ENCODE results near the gene TPM4.

The TPM4 gene

DNA sequence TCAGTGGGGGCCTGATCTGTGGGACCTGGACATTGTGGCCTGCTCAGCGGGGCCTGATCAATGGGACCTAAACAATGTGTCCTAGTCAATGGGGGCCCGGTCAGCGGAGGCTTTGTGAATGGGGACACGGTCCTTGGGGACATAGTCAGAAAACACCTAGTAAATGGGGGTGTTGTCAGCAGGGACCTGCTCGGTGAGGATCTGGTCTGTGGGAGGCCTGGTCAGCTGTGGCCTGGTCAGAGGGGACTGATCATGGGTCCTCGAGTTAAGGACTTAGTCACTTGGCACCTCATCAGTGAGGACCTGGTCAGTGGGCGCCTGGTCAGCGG lies 44.5 kb upstream of the TPM4 start:
- TF ChIP-seq REST (IDR thresholded peaks at IDR 0.05; ENCODE audit: insufficient read depth in 1 of 2, low read depth in 2 of 2, low read length in 2 of 2) (no peak), SIN3A (IDR thresholded peaks at IDR 0.05; ENCODE audit: borderline replicate concordance, insufficient read depth, low read length) (no peak)

GRCh38 chr19:16032509-16033135 lies 43.7 kb upstream of the TPM4 start:
- TF ChIP-seq POLR2AphosphoS5 (IDR thresholded peaks at IDR 0.05; ENCODE audit: low read depth, low read length) (no peak), FOXP2 (optimal IDR thresholded peaks at IDR 0.05; ENCODE audit: borderline replicate concordance, extremely low read depth, extremely low read length, insufficient read depth) (no peak), REST (IDR thresholded peaks at IDR 0.05; ENCODE audit: insufficient read depth in 1 of 2, low read depth in 2 of 2, low read length in 2 of 2) (no peak), SIN3A (IDR thresholded peaks at IDR 0.05; ENCODE audit: borderline replicate concordance, insufficient read depth, low read length) (no peak), TAF1 (IDR thresholded peaks at IDR 0.05; ENCODE audit: borderline replicate concordance, insufficient read depth, low read length) (no peak)

DNA sequence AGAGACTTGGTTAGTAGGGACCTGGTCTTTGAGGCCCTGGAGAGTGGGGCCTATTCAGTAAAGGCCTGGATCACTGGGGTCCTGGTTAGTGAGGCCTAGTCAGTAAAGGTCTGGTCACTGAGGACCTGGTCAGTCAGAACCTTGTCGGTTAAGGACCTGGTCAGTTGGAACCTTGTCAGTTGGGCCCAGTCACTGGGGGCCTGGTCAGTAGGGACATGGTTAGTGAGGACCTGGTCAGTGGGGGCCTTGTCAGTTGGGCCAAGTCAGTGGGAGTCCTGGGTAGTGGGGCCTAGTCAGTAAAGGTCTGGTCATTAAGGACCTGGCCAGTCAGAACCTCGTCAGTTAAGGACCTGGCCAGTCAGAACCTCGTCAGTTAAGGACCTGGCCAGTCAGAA lies 43.2 kb upstream of the TPM4 start:
- TF ChIP-seq TAF1 (IDR thresholded peaks at IDR 0.05; ENCODE audit: borderline replicate concordance, insufficient read depth, low read length): no peak
- no peak for TF ChIP-seq REST (IDR thresholded peaks at IDR 0.05; ENCODE audit: insufficient read depth in 1 of 2, low read depth in 2 of 2, low read length in 2 of 2)
- TF ChIP-seq FOXP2 (optimal IDR thresholded peaks at IDR 0.05; ENCODE audit: borderline replicate concordance, extremely low read depth, extremely low read length, insufficient read depth): no peak
- no peak for TF ChIP-seq POLR2AphosphoS5 (IDR thresholded peaks at IDR 0.05; ENCODE audit: low read depth, low read length)
- no peak for TF ChIP-seq SIN3A (IDR thresholded peaks at IDR 0.05; ENCODE audit: borderline replicate concordance, insufficient read depth, low read length)

DNA sequence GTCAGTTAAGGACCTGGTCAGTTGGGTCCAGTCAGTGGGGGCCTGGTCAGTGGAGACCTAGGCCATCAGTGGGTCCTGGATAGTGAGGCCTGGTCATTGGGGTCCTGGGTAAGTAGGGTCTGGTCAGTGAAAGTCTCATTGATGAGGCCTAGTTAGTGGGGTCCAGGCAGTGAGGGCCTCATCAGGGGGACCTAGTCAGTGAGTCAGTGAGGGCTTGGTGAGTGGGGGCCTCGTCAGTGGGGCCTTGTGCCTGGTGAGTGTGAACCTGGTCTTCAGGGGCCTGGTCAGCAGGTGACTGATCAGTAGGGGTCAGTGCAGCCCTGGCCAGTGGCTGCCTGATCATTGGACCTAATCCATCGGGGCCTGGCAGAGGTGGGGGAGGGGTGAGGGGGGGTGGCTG lies 42.6 kb upstream of the TPM4 start:
- no peak for TF ChIP-seq TAF1 (IDR thresholded peaks at IDR 0.05; ENCODE audit: borderline replicate concordance, insufficient read depth, low read length)
- TF ChIP-seq FOXP2 (optimal IDR thresholded peaks at IDR 0.05; ENCODE audit: borderline replicate concordance, extremely low read depth, extremely low read length, insufficient read depth): no peak
- no peak for TF ChIP-seq SIN3A (IDR thresholded peaks at IDR 0.05; ENCODE audit: borderline replicate concordance, insufficient read depth, low read length)
- TF ChIP-seq POLR2AphosphoS5 (IDR thresholded peaks at IDR 0.05; ENCODE audit: low read depth, low read length): no peak
- no peak for TF ChIP-seq REST (IDR thresholded peaks at IDR 0.05; ENCODE audit: insufficient read depth in 1 of 2, low read depth in 2 of 2, low read length in 2 of 2)

DNA sequence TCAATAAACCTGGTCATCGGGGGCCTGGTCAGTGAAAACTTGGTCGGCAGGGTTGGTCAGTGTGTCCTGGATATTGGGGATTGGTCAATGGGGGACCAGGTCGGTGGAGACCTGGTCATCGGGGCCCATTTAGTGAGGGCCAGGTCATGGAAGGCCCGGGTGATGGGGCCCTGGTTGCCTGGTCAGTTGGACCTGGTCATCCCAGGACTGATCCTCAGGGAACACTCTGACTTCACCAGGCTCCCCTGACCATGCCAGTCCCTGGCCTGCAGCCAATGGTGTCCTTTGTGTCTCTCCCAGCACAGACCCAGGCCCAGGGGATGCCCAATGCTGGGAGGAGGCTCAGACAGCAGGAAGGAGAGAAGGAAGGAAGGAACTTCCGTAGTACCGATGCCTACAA lies 42.1 kb upstream of the TPM4 start:
- TF ChIP-seq TAF1 (IDR thresholded peaks at IDR 0.05; ENCODE audit: borderline replicate concordance, insufficient read depth, low read length): no peak
- no peak for TF ChIP-seq SIN3A (IDR thresholded peaks at IDR 0.05; ENCODE audit: borderline replicate concordance, insufficient read depth, low read length)
- TF ChIP-seq REST (IDR thresholded peaks at IDR 0.05; ENCODE audit: insufficient read depth in 1 of 2, low read depth in 2 of 2, low read length in 2 of 2): no peak
- TF ChIP-seq FOXP2 (optimal IDR thresholded peaks at IDR 0.05; ENCODE audit: borderline replicate concordance, extremely low read depth, extremely low read length, insufficient read depth): no peak
- no peak for TF ChIP-seq POLR2AphosphoS5 (IDR thresholded peaks at IDR 0.05; ENCODE audit: low read depth, low read length)

All from PFSK-1 (cell line).